Colonic mucosa (tissue), 4 donors: ENCODE data around the gene FIGLA. TPM values are rescaled to one million over a fixed set of nuclear protein-coding genes. Genes with fewer than 3 reads are reported as not detected.

ENCODE experiments used
- DNase-seq: peaks from one replicate; pipeline ENCODE4 v3.0.0-alpha.2; 2020
- H3K27ac ChIP-seq: fragments of 200-600 bp; one replicate; pipeline ENCODE4 v1.8.0; 2021
- H3K27me3 ChIP-seq: fragments of 200-600 bp; one replicate; pipeline ENCODE4 v1.8.0; 2021
- H3K36me3 ChIP-seq: fragments of 200-600 bp; one replicate; pipeline ENCODE4 v1.8.0; 2021
- H3K4me1 ChIP-seq: fragments of 200-600 bp; one replicate; pipeline ENCODE4 v1.8.0; 2021; ENCODE audit warnings: mild to moderate bottlenecking
- H3K4me3 ChIP-seq: fragments of 200-600 bp; one replicate; pipeline ENCODE4 v1.8.0; 2021
- H3K9ac ChIP-seq, 2 donors: one replicate each; pipeline ENCODE4 v1.7.0; 2013; ENCODE audit warnings: control low read depth in 2 of 2, low read depth in 2 of 2, low read length in 2 of 2
- H3K9me3 ChIP-seq: fragments of 200-600 bp; one replicate; pipeline ENCODE4 v1.8.0; 2021
- intact Hi-C: fragments of 100-400 bp; cut with DNase I; formaldehyde crosslinking; loops from one replicate; pipeline ENCODE4 v1.14.1; 2022
- total RNA-seq, 2 donors: library from RNA; stranded (reverse); fragmentation: NEBNext Ultra II Directional in 1 of 2; extraction: Animal tissue kit (Norgen Biotek cat#: 25700) in 1 of 2; gene quantifications; one replicate each; pipeline ENCODE4 v1.2.1, GENCODE V29; 2021
- TF ChIP-seq, protein P1 (sequence below): fragments of 200-600 bp; IDR thresholded peaks from one replicate; pipeline ENCODE4 v1.8.0; 2022; ENCODE audit warnings: antibody characterized with exemption, mild to moderate bottlenecking
- donor health status: healthy.
- donor health status: DM: no; HTN: no; CAD: no.
- donor health status: DM: no; HTN: no; CAD: no.

The FIGLA gene
- total RNA-seq, 2 donors from 2014 or later: not detected

DNA sequence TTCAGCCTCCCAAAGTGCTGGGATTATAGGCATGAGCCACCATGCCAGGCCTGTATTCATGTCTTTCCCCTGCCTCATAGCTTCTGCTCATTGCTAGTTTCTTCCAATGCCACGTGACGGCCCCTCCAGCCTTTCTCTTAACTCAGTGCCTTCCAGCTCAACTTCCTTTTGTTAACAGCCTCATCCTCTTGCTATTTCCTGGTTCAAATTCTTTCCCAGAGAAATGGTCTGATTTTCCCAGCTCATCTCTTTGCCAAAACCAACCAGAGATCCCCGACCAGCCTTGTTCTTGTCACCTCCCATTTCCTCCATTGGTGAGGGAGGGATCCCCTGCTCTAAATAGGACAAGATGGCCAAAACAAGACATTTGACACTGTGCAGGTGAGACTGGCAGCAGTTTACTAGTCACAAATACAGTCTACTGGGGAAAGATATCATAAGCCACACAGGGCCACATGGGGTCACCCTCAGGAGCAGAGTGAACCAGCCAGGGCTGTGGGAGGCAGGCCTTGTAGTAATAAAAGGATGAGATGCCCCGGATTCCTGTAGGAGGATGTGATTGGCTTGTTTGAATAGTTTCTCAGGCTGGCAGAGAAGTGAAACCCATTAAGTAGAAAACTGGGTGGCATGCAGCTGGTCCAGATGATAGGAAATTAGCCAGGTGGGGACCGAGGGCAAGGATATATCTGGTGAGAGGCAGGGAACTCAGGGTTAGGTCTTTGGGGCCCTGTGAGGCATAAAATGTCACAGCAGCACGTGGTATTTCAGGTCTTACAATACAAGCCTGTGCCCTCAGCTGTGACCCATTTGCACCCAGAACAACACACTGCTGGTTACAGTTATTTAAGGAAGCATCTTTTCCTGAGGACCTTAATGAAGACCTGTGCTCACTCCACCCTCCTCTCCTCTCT is 38.7 kb upstream of the FIGLA start:
- no peak overlapping the region for H3K27ac ChIP-seq
- intact Hi-C loops: no loop called here
- no peak for DNase-seq
- TF ChIP-seq, protein P1, sequence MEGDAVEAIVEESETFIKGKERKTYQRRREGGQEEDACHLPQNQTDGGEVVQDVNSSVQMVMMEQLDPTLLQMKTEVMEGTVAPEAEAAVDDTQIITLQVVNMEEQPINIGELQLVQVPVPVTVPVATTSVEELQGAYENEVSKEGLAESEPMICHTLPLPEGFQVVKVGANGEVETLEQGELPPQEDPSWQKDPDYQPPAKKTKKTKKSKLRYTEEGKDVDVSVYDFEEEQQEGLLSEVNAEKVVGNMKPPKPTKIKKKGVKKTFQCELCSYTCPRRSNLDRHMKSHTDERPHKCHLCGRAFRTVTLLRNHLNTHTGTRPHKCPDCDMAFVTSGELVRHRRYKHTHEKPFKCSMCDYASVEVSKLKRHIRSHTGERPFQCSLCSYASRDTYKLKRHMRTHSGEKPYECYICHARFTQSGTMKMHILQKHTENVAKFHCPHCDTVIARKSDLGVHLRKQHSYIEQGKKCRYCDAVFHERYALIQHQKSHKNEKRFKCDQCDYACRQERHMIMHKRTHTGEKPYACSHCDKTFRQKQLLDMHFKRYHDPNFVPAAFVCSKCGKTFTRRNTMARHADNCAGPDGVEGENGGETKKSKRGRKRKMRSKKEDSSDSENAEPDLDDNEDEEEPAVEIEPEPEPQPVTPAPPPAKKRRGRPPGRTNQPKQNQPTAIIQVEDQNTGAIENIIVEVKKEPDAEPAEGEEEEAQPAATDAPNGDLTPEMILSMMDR: no peak
- no peaks in the 10 kb centered on the region for H3K4me1 ChIP-seq
- H3K4me3 ChIP-seq: no peak overlapping the region
- no peaks in the 10 kb centered on the region for H3K27me3 ChIP-seq
- H3K36me3 ChIP-seq: no peaks in the 10 kb centered on the region
- no peaks in the 10 kb centered on the region for H3K9me3 ChIP-seq
- H3K9ac ChIP-seq: no peak overlapping the region

DNA sequence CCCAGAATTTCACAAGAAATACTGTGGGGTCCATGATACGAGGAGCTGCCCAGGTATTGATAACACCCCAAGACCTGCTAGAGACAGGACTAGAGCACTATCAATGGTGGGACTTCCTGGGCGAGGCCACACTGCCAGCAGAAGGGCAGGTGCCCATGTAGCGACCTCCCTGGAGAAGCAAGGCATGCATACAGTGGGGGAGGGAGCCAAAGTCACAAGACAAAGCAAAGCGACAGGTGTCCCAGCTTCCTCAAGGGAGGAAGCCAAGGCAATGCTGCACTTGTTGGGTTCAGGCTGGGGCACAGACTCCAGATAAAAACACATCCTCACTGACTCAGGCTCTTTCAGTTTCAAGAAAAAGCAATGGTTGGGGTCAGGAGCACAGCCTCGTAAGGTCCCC is 37.7 kb upstream of the FIGLA start:
- no peak overlapping the region for H3K27ac ChIP-seq
- H3K4me3 ChIP-seq: no peak overlapping the region
- H3K27me3 ChIP-seq: no peaks in the 10 kb centered on the region
- no peak overlapping the region for H3K9ac ChIP-seq
- intact Hi-C loops: no loop called here
- no peaks in the 10 kb centered on the region for H3K36me3 ChIP-seq
- TF ChIP-seq, protein P1: no peak
- no peaks in the 10 kb centered on the region for H3K9me3 ChIP-seq
- no peak for DNase-seq
- H3K4me1 ChIP-seq: no peaks in the 10 kb centered on the region

DNA sequence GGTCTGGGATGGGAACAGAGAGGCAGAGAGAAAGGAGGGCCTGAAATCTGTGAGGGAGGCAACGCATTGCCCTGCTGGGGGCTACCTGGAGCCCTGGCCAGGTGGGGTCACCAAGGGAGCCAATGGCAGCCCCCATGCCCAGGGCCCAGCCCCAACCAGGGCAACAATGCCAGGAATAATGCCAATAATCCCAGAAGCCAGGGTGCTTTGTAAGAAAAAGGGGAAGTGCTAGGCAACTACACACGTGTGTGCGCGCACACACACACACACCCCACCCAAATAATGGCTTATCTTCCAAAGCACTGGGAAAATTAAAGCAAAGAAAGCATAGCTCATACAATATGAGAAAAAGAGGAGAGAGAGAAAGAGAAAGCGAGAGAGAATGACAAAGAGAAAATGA is 36.9 kb upstream of the FIGLA start:
- TF ChIP-seq, protein P1: no peak
- no peak overlapping the region for H3K9ac ChIP-seq
- no peak for DNase-seq
- H3K27ac ChIP-seq: no peak overlapping the region
- H3K4me1 ChIP-seq: no peaks in the 10 kb centered on the region
- no peaks in the 10 kb centered on the region for H3K36me3 ChIP-seq
- intact Hi-C loops: no loop called here
- no peaks in the 10 kb centered on the region for H3K9me3 ChIP-seq
- no peak overlapping the region for H3K4me3 ChIP-seq
- no peaks in the 10 kb centered on the region for H3K27me3 ChIP-seq

DNA sequence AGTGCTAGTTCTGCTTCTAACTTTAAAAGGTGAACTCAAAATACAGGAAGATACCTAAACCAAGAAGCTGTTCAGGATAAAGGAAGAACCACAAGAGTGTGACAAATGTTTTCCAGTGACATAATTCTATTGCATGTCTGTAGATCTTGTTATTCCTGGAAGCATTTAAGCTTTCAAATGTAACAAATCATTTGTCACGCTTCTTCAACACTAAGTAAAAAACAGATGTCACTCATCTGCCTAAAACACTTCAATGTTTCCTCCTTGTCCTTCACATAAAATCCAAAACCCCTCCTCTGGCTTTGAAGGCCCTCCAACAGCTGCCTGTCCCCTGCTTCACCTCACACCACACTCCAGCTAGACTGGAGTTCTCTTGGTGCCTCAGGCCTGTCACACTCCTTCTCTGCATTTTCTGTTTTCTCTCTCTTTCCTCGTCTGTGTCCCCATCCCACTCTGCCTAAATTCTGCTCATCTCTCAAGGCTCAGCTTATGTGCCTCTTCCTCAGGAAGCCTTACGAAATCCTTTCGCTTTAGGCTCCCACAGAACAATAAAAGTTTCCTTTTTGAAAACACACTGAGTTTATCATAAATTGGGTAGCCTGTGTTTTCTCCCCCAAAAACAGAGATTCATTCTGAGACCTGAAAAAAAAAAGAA is 36.4 kb upstream of the FIGLA start:
- no peaks in the 10 kb centered on the region for H3K4me1 ChIP-seq
- H3K36me3 ChIP-seq: no peaks in the 10 kb centered on the region
- no peak overlapping the region for H3K27ac ChIP-seq
- no peaks in the 10 kb centered on the region for H3K27me3 ChIP-seq
- no peak overlapping the region for H3K4me3 ChIP-seq
- no peak overlapping the region for H3K9ac ChIP-seq
- no peaks in the 10 kb centered on the region for H3K9me3 ChIP-seq
- no peak for DNase-seq
- TF ChIP-seq, protein P1: no peak
- intact Hi-C loops: no loop called here

DNA sequence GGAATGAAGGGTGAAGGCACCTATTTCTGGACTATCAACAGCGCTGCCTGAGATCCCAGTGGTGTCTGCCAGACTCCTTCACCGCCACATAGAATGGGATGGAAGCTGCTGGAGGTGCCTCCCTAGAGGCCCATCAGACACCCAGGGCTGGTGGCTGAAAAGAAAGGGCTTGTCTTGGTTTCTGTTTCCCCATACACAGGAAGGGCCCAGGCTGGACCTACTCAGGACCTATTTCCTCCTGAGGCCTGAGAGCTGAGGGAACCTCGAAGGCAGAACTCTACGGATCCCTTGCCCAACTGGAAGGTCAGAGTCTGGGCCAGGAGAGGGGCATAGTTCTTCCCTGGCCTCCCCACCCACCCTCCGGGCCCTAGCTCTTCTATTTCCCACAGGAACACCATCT is 32.8 kb upstream of the FIGLA start:
- Histone ChIP-seq H3K9me3 (no peaks in the 10 kb centered on the region), H3K4me1 (no peaks in the 10 kb centered on the region), H3K36me3 (no peaks in the 10 kb centered on the region), H3K9ac (no peak overlapping the region), H3K27me3 (no peaks in the 10 kb centered on the region), H3K4me3 (no peak overlapping the region), H3K27ac (no peak overlapping the region)
- TF ChIP-seq, protein P1: no peak
- no peak for DNase-seq
- intact Hi-C loops: no loop called here
